Trophoblast cell (in vitro differentiated cells and primary cell): ENCODE measurements around the gene ACAA1.

ENCODE experiments used
- DNase-seq, 2 donors: peaks; one replicate each; pipeline ENCODE4 v3.0.0-alpha.2; 2016
- H2AFZ ChIP-seq: 2 replicates; pipeline ENCODE4 v1.6.1; 2013; ENCODE audit warnings: low read length, moderate library complexity, mild to moderate bottlenecking; ENCODE audit not compliant: insufficient read depth, poor library complexity
- H2AK5ac ChIP-seq: 2 replicates; pipeline ENCODE4 v1.6.1; 2013; ENCODE audit warnings: mild to moderate bottlenecking, low read length
- H2BK120ac ChIP-seq: 2 replicates; pipeline ENCODE4 v1.6.1; 2013; ENCODE audit warnings: low read length, mild to moderate bottlenecking, moderate library complexity; ENCODE audit not compliant: insufficient read depth, poor library complexity
- H2BK12ac ChIP-seq: 2 replicates; pipeline ENCODE4 v1.6.1; 2013; ENCODE audit warnings: mild to moderate bottlenecking, low read length, moderate library complexity
- H2BK5ac ChIP-seq: 2 replicates; pipeline ENCODE4 v1.6.1; 2013; ENCODE audit warnings: low read length, low read depth, moderate library complexity, mild to moderate bottlenecking; ENCODE audit not compliant: poor library complexity
- H3K14ac ChIP-seq: 2 replicates; pipeline ENCODE4 v1.6.1; 2013; ENCODE audit warnings: mild to moderate bottlenecking, low read length
- H3K18ac ChIP-seq: 2 replicates; pipeline ENCODE4 v1.6.1; 2013; ENCODE audit warnings: mild to moderate bottlenecking, low read length
- H3K23ac ChIP-seq: 2 replicates; pipeline ENCODE4 v1.6.1; 2013; ENCODE audit warnings: low read length
- H3K27ac ChIP-seq: 2 replicates; pipeline ENCODE4 v1.5.1; 2013; ENCODE audit warnings: low read depth, mild to moderate bottlenecking, inconsistent platforms, low read length, moderate library complexity
- H3K27me3 ChIP-seq: 2 replicates; pipeline ENCODE4 v1.6.1; 2013; ENCODE audit warnings: inconsistent platforms, mild to moderate bottlenecking, low read length, moderate library complexity; ENCODE audit not compliant: insufficient read depth
- H3K36me3 ChIP-seq, 2 experiments: 1 replicate in 1 of 2; 2 replicates in 1 of 2; pipeline ENCODE4 v1.6.1; 2013; ENCODE audit warnings: low read length in 2 of 2, mild to moderate bottlenecking in 2 of 2, moderate library complexity in 1 of 2; ENCODE audit not compliant: insufficient read depth in 2 of 2, control insufficient read depth in 1 of 2
- H3K4ac ChIP-seq: 2 replicates; pipeline ENCODE4 v1.6.1; 2013; ENCODE audit warnings: low read depth, mild to moderate bottlenecking, low read length, moderate library complexity
- H3K4me1 ChIP-seq, 2 experiments: 1 replicate in 1 of 2; 2 replicates in 1 of 2; pipeline ENCODE4 v1.6.1; 2013; ENCODE audit warnings: low read length in 2 of 2, mild to moderate bottlenecking in 2 of 2, moderate library complexity in 1 of 2; ENCODE audit not compliant: insufficient read depth in 2 of 2, control insufficient read depth in 1 of 2
- H3K4me2 ChIP-seq: 2 replicates; pipeline ENCODE4 v1.6.1; 2013; ENCODE audit warnings: inconsistent platforms, mild to moderate bottlenecking, low read length, moderate library complexity
- H3K4me3 ChIP-seq: 2 replicates; pipeline ENCODE4 v1.5.1; 2013; ENCODE audit warnings: mild to moderate bottlenecking, low read depth, low read length, inconsistent platforms
- H3K79me1 ChIP-seq: one replicate; pipeline ENCODE4 v1.6.1; 2013; ENCODE audit warnings: low read length
- H3K79me2 ChIP-seq: 2 replicates; pipeline ENCODE4 v1.6.1; 2013; ENCODE audit warnings: low read length, mild to moderate bottlenecking; ENCODE audit not compliant: control insufficient read depth, insufficient read depth, poor library complexity
- H3K9ac ChIP-seq: 2 replicates; pipeline ENCODE4 v1.6.1; 2013; ENCODE audit warnings: mild to moderate bottlenecking, low read length
- H3K9me3 ChIP-seq: 2 replicates; pipeline ENCODE4 v1.6.1; 2013; ENCODE audit warnings: low read depth, mild to moderate bottlenecking, control low read depth, inconsistent platforms, low read length; ENCODE audit not compliant: insufficient read depth
- H4K12ac ChIP-seq: 2 replicates; pipeline ENCODE4 v1.6.1; 2013; ENCODE audit warnings: low read depth, mild to moderate bottlenecking, low read length, moderate library complexity
- H4K8ac ChIP-seq: 2 replicates; pipeline ENCODE4 v1.6.1; 2013; ENCODE audit warnings: low read depth, mild to moderate bottlenecking, low read length, moderate library complexity
- H4K91ac ChIP-seq: one replicate; pipeline ENCODE4 v1.6.1; 2013; ENCODE audit warnings: low read depth, mild to moderate bottlenecking, low read length, moderate library complexity
- WGBS: extraction: QIAGEN DNeasy Blood & Tissue Kit; methylation state at CpG from one replicate; pipeline ENCODE4 v1.1.7; 2013; ENCODE audit warnings: missing lambda C conversion rate; ENCODE audit not compliant: insufficient read length, insufficient coverage; ENCODE audit errors: extremely low coverage; 5-methylcytosine and 5-hydroxymethylcytosine counted together

The ACAA1 gene

GRCh38 chr3:38153221-38153620 is 16.3 kb upstream of the ACAA1 start:
- Histone ChIP-seq H3K79me2 (no peaks in the 10 kb centered on the region), H3K36me3 (no peaks in the 10 kb centered on the region), H3K4me3 (no peak overlapping the region), H3K9me3 (no peaks in the 10 kb centered on the region), H3K27me3 (no peaks in the 10 kb centered on the region), H3K4me2 (no peak overlapping the region), H2AK5ac (no peak overlapping the region), H2BK12ac (peak overlapping the region; percentile 6), H3K18ac (no peak overlapping the region), H3K14ac (no peak overlapping the region), H2BK5ac (no peak overlapping the region), H3K27ac (no peak overlapping the region), H4K91ac (peak overlapping the region; percentile 55), H2AFZ (no peak overlapping the region), H3K4ac (no peak overlapping the region), H3K23ac (no peak overlapping the region), H3K9ac (no peak overlapping the region), H4K8ac (no peak overlapping the region), H3K4me1 (peaks cover 3 to 16% of the 10 kb centered on the region in 2 experiments), H3K79me1 (peaks cover 3% of the 10 kb centered on the region), H4K12ac (no peak overlapping the region), H2BK120ac (peak overlapping the region; percentile 47)
- peak; percentile 45 to 69 for DNase-seq
- WGBS, result no CpG with 5 or more reads among the region's 2 CpGs

DNA sequence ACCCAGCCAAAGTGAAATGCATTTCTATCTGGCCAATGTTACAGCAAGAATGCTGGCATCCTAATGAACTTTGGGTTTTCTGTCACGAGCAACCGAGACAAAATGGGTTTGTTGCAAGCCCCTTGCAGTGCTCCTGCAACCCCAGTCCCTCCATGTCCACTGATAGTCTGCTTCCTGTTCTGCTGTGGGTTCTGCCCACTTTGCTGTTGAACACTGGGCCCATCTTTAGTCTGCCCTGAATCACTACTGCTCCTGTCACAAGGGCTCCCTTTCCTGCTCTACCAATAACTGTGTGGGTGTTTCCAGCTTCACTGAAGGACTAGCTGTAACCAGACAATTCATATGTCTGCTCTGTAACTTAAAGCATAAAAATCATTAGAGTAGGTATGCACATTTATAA is 15.7 kb upstream of the ACAA1 start:
- Histone ChIP-seq H4K8ac (no peak overlapping the region), H3K4ac (no peak overlapping the region), H4K91ac (no peak overlapping the region), H2BK12ac (no peak overlapping the region), H3K18ac (no peak overlapping the region), H3K23ac (no peak overlapping the region), H3K27ac (no peak overlapping the region), H3K14ac (no peak overlapping the region), H2AK5ac (no peak overlapping the region), H3K4me2 (no peak overlapping the region), H2BK5ac (no peak overlapping the region), H3K4me1 (peaks cover 3 to 16% of the 10 kb centered on the region in 2 experiments), H4K12ac (no peak overlapping the region), H3K79me2 (no peaks in the 10 kb centered on the region), H2BK120ac (peak overlapping the region; percentile 63), H2AFZ (no peak overlapping the region), H3K27me3 (no peaks in the 10 kb centered on the region), H3K4me3 (no peak overlapping the region), H3K79me1 (peaks cover 3% of the 10 kb centered on the region), H3K36me3 (no peaks in the 10 kb centered on the region), H3K9me3 (no peaks in the 10 kb centered on the region), H3K9ac (no peak overlapping the region)
- no CpG with 5 or more reads among the region's 2 CpGs for WGBS
- DNase-seq, result no peak

DNA sequence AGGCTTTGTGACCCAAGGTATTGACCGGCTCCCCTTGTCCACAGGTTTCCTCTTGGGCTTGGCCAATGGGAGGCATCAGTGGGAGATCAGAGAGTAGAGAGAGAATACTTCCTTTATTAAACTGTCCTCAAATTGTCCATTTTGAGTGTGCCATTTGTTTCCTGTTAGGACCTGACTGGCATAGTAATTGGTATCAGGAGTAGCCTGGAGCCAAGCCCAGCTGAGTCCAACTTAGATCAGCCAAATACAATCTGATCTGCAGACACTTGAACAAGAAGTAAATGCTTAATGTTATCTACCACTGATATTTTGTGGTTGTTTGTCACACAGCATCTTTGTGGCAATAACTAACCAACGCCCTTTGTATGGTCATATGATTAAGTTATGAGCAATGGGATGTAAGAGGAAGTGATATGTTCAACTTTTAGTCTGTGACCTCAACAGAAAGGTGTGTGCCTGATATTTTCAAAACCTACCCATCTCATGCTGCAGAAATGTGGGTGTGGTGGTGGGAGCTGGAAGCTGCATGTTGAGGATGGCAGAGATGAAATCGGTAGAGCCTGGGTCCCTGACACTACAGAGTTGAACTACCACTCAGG is 14.8 kb upstream of the ACAA1 start:
- H3K79me2 ChIP-seq, result no peaks in the 10 kb centered on the region
- H3K4me2 ChIP-seq, result no peak overlapping the region
- no peak overlapping the region for H4K91ac ChIP-seq
- peak; percentile 56 to 81 for DNase-seq
- H3K9ac ChIP-seq, result no peak overlapping the region
- H3K79me1 ChIP-seq, result peaks cover 3% of the 10 kb centered on the region
- H2BK120ac ChIP-seq, result no peak overlapping the region
- no peak overlapping the region for H3K4ac ChIP-seq
- H3K9me3 ChIP-seq, result no peaks in the 10 kb centered on the region
- WGBS, result no CpG with 5 or more reads among the region's 3 CpGs
- H3K18ac ChIP-seq, result no peak overlapping the region
- H3K23ac ChIP-seq, result no peak overlapping the region
- H3K27ac ChIP-seq, result no peak overlapping the region
- H2AK5ac ChIP-seq, result no peak overlapping the region
- H3K36me3 ChIP-seq, result no peaks in the 10 kb centered on the region
- no peak overlapping the region for H2AFZ ChIP-seq
- no peak overlapping the region for H3K4me3 ChIP-seq
- H3K14ac ChIP-seq, result no peak overlapping the region
- H4K8ac ChIP-seq, result no peak overlapping the region
- no peak overlapping the region for H4K12ac ChIP-seq
- no peaks in the 10 kb centered on the region for H3K27me3 ChIP-seq
- no peak overlapping the region for H2BK12ac ChIP-seq
- H3K4me1 ChIP-seq, result peaks cover 3 to 16% of the 10 kb centered on the region in 2 experiments
- no peak overlapping the region for H2BK5ac ChIP-seq

- no peak overlapping the region for H2BK120ac ChIP-seq
- peaks cover 3% of the 10 kb centered on the region for H3K79me1 ChIP-seq
- WGBS, result no CpG with 5 or more reads among the region's 3 CpGs
- H3K14ac ChIP-seq, result no peak overlapping the region
- no peak overlapping the region for H3K23ac ChIP-seq
- peaks cover 3 to 16% of the 10 kb centered on the region in 2 experiments for H3K4me1 ChIP-seq
- no peaks in the 10 kb centered on the region for H3K27me3 ChIP-seq
- H3K18ac ChIP-seq, result no peak overlapping the region
- DNase-seq, result no peak
- H3K9ac ChIP-seq, result no peak overlapping the region
- no peak overlapping the region for H4K91ac ChIP-seq
- no peaks in the 10 kb centered on the region for H3K79me2 ChIP-seq
- H4K8ac ChIP-seq, result no peak overlapping the region
- H3K36me3 ChIP-seq, result no peaks in the 10 kb centered on the region
- no peak overlapping the region for H2BK12ac ChIP-seq
- H2AFZ ChIP-seq, result no peak overlapping the region
- no peak overlapping the region for H3K4ac ChIP-seq
- H4K12ac ChIP-seq, result no peak overlapping the region
- H2BK5ac ChIP-seq, result no peak overlapping the region
- H3K9me3 ChIP-seq, result peaks cover 2% of the 10 kb centered on the region
- H2AK5ac ChIP-seq, result no peak overlapping the region
- no peak overlapping the region for H3K27ac ChIP-seq
- no peak overlapping the region for H3K4me2 ChIP-seq
- H3K4me3 ChIP-seq, result no peak overlapping the region
These were observed 14.0 kb upstream of the ACAA1 start for GRCh38 chr3:38150780-38151528.
